NCI-H1105 (cell line): ENCODE measurements around the gene NR1H3.

Experiments
- DNase-seq: peaks from one replicate; lab custom pipeline; 2025; lab: John Stamatoyannopoulos, UW

Gene NR1H3

DNA sequence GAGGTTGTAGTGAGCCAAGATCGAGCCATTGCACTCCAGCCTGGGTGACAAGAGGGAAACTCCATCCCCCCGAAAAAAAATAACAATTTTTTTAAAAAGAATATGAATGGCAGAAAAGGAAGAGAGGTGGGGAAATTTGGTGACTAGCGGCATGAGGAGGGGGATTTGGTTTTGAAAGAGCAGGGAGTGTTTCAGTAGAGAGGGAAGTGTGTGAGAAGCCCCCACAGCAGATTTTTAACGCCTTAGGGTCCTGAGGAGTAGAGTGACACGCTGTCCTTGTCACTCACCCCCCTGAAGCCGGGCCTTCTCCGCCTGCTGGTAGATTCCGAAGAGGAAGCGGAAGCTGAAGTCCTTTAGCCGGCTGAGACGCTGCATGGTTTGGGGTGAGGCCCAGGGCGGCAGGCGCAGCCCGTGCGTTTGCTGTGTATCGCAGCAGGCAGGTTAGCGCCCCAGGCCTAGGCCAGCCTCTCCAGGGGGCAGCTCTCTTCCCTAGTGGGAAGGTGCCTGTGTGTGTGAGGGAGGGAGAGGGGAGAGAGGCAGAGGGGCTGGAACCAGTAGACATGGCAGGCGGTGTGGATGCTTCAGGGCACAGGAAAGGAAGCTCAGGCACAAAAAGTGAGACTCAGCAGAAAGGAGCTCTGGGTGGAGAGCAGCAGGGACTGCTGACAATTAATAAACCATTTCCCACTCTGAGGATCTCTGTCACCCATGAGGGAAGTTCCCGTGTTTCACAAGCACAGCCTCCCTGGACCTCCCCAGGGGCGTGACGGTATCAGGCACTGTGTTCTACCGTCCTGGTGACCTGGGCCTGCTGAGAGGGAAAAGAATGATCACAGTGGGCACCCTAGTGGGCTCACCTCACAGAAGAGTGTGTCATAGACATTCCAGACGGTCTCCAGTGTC, 13.1 kb upstream of the NR1H3 start:
- no peak for DNase-seq

DNA sequence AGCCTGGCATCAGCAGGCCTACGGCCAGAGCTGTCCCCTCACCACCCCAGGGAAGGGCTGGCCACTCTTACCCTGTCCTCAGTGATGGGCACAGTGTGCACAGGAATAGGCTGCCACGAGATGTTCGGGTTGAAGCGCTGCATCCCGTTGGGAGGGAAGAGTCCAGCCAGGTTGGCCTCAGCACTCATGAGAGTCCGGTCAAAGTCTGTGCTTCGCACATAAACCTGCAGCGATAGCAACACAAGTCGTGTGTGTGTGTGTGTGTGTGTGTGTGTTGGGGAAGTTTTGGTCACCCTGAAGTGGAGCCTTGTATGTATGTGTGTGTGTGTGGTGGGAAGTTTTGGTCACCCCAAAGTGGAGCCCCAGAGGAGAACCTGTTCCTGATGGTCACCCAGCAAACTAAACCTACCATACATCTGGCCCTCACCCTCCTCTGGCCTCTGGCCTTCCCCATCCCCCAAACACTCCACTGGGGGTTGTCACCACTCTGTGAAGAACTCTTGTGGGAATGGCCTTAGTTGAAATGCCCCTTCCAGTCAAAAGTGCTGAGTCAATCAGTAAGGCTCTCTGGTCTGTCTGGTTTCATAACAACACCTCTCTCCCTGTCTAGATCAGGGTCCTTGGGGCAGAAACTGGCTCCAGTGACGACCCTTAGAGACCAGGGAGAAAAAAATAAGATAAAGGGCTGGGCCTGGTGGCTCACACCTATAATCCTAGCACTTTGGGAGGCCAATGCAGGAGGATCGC, 12.0 kb upstream of the NR1H3 start:
- DNase-seq, result no peak

DNA sequence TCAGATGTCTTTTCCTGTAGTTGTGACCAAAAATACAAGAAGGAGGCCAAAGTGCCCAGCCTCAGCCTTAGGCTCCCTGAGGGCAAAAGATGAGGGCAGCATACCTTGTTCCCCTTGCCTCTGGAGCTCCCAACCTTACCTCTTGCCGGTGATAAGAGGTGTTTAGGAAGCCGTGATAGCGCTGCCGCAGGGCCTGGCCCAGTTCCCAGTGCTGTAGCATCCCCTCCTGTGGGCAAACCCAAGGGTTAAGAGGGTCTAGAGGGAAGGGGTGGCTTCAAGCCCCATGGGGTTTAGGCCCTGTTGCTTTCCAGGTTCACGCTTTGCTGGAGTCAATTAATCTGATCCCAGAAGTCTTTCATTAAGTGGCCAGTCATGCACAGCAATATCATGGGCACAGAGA, 10.3 kb upstream of the NR1H3 start:
- no peak for DNase-seq

DNA sequence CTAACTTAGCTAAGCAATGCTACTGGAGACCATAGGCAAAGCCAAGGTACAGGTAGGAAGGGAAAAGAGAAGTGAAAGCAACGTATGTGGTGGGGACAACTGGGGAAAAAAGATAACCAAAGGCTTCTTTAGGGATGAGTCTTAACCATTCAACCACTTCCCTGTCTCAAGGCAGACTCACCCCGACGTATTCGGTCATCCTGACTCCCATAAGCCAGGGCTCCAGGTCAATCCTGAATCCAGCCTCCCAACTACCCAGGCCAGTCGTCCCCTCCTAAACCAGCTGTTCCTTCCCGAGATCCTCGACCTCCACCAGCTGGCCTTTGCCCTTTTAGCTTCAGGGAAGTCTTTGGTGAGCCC, 9.5 kb upstream of the NR1H3 start:
- no peak for DNase-seq

DNA sequence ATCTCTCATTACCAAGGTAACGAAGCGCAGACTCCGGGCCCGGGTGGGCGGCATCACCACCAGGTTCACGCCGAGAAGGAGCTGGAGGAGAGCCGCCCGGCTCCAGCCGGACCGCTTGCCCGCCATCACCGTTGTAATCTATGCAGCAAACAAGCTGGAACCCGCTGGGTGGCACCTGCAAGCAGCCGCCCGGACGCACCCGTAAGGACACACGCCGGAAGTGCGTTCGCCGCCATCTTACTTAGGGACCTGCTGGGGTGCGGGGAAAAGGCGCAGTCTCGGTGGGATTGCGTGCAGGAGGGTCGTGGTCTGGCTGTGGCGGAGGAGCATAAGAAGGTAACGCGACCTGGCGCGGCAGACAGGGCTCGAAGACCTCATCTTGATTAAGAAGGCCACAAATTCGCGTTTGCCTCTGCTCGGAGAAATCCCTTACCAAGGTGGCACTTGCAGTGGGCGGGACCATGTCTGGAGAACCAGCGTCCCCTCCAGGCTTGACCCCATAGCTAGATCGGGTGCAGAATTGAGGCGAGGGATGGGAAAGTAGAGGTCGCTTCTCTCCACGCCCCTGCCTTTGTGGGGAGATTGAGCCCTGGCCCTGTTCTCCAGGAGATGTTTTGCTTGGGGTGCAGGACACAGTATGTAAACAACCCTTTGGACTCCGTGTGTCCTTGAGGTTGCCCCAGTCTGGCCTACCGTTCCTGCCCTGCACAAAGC, 9.0 kb upstream of the NR1H3 start, which contains the start of gene ACP2:
Gene ACP2, minus strand, starts transcription at position 151 of the 714 bp plus-strand sequence. Its CDS starts 25 bp downstream, at position 126.
- DNase-seq, result peak; percentile 89

DNA sequence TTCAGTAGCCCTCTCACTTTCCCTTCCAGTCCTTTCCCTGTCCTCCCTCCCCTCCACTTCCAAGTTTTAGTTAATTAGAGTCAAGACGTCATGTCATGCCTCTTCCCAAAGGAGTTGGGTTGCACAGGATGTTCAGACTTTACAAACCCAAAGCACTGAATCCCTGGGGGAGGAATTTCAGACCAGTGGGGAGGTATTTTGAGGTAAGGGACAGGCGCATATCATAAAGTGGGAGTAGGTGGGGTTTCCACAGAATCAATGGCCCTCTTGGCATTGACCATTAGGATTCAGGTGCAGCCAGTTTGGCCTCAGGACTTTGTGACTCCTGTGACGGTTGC, 8.4 kb upstream of the NR1H3 start:
- DNase-seq, result no peak

DNA sequence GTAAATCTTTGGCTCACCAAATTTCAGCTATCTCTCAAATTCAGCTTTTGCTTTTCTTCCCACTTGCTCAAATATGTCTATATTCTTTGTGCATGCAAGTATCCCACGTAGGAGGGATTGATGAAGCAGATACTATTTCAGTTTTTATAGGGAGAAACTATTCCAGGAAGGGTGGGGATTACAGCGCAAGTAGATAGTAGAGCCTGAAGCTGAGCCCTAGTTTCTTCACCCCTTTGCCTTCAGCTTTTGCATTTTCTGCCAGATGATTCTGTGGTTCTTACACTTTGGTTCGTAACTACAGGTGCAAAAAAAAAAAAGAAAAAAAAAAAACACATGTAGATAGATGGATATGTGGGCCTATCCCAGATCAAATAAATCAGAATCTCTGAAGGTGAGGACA, 6.0 kb upstream of the NR1H3 start:
- DNase-seq, result no peak

DNA sequence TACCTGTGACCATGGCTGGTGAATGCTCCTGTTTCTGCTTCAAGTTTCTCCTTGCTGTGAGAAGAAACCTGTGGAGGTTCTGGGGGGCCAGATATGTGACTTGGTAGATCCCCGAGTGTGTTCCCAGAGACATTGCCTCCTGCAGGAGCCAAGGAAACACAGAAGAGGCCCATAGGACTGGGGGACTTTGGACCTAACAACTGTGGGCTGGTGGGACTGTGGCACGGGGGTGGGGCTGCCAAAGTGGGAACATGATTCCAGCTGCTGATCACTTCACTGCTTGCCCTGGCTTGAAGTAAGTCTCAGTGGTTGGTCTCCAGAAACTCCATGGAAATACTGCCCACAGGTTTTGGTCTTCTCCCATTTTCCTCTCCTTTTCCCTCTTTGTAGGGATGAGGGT, 4.1 kb upstream of the NR1H3 start:
- no peak for DNase-seq

DNA sequence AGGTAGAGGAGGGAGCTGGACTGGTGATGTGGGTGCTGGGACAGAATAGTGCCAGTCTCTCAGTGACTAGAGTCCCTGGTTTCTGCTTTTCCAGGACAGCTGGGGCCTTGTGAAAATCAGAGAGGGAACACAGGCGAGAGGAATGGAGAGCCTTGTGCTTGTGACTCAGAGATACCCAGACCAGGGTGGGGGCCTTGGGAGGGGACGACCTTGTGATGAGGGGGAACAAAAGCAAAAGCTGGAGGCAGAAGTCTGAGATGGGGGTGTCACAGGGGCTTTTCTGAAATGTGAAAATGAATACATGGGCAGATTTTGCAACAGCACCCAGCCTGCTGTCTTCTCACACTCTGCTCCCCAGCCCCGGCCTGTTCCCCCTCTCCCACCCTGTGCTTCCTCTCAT, 3.4 kb upstream of the NR1H3 start:
- no peak for DNase-seq

DNA sequence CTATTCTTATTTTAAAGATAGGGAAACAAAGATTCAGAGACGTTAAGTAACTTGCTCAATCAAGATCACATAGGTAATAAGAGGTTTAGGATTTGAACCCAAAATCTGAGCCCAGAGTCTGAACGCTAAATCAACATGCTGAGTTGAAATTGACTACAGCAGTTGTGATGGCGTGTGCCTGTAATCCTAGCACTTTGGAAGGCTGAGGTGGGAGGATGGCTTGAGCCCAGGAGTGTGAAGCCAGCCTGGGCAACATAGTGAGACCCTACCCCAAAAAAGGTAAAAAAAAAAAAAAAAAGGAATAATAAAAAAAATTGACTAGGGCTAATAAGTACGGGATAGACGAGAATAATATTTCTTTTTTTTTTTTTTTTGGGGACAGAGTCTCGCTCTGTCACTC, 1.4 kb upstream of the NR1H3 start:
- DNase-seq, result no peak

DNA sequence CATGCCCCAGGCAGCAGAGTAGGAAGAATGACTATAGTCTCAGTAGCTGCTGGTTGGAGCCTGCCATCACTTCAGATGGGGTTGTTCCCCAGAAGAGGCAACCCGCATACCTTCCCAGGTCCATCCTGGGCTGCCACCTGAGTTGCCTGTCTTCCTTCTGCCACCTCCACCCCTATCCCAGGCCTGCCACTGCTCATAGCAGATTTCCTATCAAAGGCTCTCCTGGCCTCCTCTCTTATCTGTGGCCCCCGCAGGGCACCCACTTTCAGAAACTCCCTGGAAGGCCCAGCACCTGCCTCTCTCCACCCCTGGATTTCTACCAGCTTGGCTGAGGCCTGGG, 649 bp upstream of the NR1H3 start:
- DNase-seq, result no peak

DNA sequence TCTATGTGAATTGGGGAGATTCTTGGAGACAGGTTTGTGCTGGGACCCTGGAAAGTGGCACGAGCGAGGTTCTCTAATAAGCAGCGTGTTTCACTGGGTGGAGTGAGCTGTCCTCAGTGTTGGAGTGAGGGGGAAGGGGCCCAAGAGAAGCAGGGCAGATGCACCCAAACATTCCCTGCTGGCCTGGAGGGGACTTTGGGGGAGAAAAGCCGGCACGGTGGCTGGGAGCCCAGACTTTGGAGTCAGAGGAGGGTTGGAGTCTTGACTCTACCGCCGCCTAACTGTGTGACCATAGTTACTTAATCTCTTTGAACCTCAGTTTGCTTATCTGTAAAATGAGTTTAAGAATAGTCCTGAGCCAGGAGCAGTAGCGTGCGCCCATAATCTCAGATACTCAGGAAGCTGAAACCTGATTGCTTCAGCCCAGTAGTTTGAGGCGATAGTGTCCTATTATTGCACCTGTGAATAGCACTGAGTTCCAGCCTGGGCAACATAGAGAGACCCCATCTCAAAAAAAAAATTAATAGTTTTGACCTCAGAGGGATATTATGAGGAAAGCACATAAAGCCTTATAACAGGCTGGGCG, 614 bp downstream of the NR1H3 start:
- no peak for DNase-seq

DNA sequence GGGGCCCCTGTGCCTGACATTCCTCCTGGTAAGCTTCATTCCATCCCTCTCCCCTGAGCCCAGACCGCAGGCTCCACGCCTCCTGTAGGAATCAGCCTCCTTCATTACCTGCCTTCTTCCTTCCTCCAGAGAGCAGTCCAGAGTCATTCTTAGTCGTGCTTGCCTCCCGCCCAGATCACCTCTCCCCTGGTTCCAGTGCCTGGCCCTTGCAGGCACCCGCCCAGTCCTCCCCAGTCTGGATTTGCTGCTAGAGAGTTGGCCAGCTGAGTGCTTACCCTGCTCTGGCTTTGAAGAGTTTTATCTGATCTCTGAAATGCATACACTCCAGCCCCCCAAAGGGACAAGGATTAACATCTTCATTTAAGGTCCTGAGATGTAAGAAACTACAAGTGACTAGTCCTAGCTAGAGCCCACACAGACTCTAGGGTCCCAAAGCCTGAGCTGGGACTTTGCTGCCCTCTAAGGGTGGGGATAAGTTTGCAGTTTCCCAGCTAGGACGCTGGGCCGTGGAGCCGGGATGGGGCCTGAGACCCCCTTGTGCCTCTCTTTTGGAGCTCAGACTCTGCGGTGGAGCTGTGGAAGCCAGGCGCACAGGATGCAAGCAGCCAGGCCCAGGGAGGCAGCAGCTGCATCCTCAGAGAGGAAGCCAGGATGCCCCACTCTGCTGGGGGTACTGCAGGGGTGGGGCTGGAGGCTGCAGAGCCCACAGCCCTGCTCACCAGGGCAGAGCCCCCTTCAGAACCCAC, 1.6 kb downstream of the NR1H3 start:
- DNase-seq, result no peak

DNA sequence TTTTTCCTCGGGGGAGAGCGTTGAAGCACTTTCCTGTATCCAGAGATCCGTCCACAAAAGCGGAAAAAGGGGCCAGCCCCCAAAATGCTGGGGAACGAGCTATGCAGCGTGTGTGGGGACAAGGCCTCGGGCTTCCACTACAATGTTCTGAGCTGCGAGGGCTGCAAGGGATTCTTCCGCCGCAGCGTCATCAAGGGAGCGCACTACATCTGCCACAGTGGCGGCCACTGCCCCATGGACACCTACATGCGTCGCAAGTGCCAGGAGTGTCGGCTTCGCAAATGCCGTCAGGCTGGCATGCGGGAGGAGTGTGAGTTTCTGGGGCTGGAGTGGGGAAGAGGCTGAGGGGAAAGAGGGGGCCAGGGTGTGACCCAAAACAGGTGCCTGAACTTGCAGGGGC, 2.6 kb downstream of the NR1H3 start:
- DNase-seq, result no peak

DNA sequence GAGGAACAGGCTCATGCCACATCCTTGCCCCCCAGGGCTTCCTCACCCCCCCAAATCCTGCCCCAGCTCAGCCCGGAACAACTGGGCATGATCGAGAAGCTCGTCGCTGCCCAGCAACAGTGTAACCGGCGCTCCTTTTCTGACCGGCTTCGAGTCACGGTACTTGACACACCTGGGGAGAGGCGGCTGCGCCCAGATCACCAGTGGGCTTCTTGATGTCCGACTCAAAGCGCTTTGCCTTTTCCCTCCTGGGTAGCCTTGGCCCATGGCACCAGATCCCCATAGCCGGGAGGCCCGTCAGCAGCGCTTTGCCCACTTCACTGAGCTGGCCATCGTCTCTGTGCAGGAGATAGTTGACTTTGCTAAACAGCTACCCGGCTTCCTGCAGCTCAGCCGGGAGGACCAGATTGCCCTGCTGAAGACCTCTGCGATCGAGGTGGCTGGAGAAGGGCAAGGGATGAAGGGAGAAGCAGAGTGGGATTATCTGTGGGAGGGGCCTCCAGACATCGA, 3.5 kb downstream of the NR1H3 start:
- no peak for DNase-seq

DNA sequence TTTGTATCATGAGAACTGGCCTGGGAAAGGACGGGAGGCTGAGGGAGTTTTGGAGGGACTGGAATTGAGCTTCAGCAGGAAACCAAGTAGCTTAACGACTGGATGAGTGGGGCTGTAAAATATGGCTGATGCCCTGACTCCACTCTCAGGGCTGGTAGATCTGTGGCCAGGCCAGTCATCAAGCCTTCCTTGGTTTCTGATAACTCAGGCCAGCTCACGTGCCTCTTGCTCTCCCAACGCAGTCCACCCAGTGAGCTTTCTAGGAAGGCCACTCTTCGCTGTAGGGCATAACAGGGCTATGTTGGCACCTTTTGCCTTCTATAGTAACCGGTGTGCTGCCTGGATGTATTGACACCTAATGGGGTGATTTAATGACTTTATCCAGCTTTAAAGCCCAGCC, 6.3 kb downstream of the NR1H3 start:
- DNase-seq, result no peak

DNA sequence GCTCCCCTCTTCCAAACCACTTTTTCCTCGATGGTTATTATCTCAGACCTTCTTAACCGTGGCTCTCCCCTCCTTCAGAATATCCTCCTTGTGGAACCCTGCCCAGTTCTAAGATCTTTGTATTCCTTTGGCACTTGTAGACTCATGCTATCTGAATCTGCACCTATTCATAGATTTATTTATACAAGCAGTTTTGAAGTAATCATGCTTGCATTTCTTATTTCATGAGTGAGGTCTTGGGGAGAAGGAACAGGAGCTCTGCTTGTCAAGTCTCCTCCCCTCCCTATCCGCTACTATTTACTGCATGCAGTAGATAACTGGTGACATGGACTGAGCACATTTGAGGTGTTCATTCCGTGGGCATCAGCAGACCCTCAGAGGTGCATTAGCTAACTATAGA, 6.7 kb downstream of the NR1H3 start:
- DNase-seq, result no peak

DNA sequence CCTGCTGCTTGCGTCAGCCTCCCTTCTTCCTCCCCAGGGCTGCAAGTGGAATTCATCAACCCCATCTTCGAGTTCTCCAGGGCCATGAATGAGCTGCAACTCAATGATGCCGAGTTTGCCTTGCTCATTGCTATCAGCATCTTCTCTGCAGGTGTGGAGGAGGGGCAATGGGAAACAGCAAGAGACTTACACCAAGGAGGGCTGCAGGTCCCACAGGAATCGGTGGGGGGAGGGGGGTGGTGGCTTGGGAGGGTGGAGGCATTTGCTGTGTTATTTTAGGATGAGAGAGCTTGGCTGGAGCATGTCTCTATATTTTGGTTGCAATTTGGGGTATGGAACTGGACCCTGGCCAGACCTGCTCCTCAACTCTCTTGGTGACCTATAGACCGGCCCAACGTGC, 10.1 kb downstream of the NR1H3 start:
- DNase-seq, result no peak

DNA sequence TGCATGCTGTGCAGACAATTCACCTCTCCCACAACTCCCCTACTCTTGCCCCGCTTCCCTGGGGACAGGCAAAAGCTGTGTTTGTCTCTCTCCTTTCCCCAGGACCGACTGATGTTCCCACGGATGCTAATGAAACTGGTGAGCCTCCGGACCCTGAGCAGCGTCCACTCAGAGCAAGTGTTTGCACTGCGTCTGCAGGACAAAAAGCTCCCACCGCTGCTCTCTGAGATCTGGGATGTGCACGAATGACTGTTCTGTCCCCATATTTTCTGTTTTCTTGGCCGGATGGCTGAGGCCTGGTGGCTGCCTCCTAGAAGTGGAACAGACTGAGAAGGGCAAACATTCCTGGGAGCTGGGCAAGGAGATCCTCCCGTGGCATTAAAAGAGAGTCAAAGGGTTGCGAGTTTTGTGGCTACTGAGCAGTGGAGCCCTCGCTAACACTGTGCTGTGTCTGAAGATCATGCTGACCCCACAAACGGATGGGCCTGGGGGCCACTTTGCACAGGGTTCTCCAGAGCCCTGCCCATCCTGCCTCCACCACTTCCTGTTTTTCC, 10.7 kb downstream of the NR1H3 start:
- DNase-seq, result no peak

DNA sequence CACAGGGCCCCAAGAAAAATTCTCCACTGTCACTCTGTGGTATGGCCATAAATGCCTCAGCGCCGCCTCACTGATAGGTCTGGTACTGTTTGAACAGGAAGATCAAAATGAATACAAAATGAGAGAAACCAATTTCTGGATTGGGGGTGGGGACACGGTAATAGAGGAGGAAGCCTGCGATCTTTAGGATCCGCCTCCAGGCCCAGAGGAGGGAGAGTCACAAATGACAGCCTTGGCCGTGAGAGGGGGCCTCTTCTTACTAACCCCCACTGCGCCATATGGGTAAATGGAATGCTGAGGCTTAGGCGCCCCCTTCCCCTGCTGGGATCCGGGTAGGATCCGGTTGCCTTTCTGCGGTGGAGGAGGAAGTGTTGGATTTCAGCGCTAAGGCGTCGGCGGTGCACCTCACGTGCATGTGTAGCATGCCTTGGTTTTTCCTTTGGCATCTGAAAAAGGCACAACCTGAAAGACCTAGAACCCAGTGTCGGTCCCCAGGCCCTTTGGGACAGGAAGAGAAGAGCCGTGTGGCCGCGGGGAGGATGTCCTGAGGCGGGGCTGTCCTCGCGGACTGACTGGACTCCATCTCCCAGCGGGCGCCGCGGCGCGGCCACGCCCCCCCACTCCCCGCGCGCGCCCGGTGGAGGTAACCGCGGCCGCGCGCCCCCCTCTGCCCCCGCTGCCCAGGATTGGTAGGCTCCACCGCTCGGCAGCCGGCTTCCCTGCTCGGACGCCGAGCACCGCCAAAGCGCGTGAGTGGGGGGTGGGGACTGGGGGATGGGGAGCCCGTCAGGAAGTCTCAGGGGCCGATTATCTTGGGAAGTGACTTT, 11.4 kb downstream of the NR1H3 start:
- peak; percentile 89 for DNase-seq
